Left hindlimb (tissue), 1 donor: ENCODE measurements around the gene PCDHB2.
"Not testable (repeated sequence)": the region's sequence is repeated elsewhere in the genome, so short reads cannot be mapped to it uniquely, and the experiment has no call there.

ENCODE experiments used
- DNase-seq: peaks from one replicate; pipeline ENCODE4 v3.0.0-alpha.2; 2018

PCDHB2 gene

GRCh38 chr5:141137346-141137745, 42.9 kb downstream of the PCDHB2 start:
- not testable (repeated sequence) for DNase-seq
